HL-60 (cell line): ENCODE measurements around the gene TNFRSF12A.
A peak's percentile ranks its signal among the peaks of the same experiment; 100 is the strongest.

Experiments used
- DNase-seq, 2 experiments: peaks; one replicate each; pipeline ENCODE4 v3.0.0-alpha.2; 2010 to 2020; ENCODE audit warnings: low read depth in 1 of 2, low spot score in 1 of 2
- H3K27ac ChIP-seq: fragments of 250-450 bp; sonication (Bioruptor Pico); replicated peaks from 2 replicates; pipeline ENCODE4 v1.5.1; 2020; ENCODE audit warnings: mild to moderate bottlenecking, moderate library complexity
- H3K27me3 ChIP-seq: fragments of 250-450 bp; sonication (Bioruptor Pico); 2 replicates; pipeline ENCODE4 v1.5.1; 2021; ENCODE audit warnings: mild to moderate bottlenecking, moderate library complexity; ENCODE audit not compliant: insufficient read depth, poor library complexity, severe bottlenecking
- H3K4me3 ChIP-seq: replicated peaks from 2 replicates; pipeline ENCODE4 v1.5.1; 2011; ENCODE audit warnings: mild to moderate bottlenecking, control low read depth, low read length; ENCODE audit not compliant: insufficient read depth
- CTCF ChIP-seq: IDR thresholded peaks from one replicate; pipeline ENCODE4 v1.5.1; 2011; ENCODE audit warnings: low read length, control low read depth, inconsistent platforms; ENCODE audit not compliant: insufficient read depth
- GABPA ChIP-seq: IDR thresholded peaks from 2 replicates; pipeline ENCODE4 v1.6.1; 2012; ENCODE audit warnings: low read depth
- POLR2AphosphoS5 ChIP-seq: IDR thresholded peaks from 2 replicates; pipeline ENCODE4 v1.6.1; 2012; ENCODE audit warnings: low read depth
- SPI1 ChIP-seq: IDR thresholded peaks from 2 replicates; pipeline ENCODE4 v1.6.1; 2012; ENCODE audit warnings: low read depth, mild to moderate bottlenecking, borderline replicate concordance
- TF ChIP-seq, protein P1 (sequence below): IDR thresholded peaks from 2 replicates; pipeline ENCODE4 v1.6.1; 2012; ENCODE audit warnings: low read depth; ENCODE audit not compliant: insufficient replicate concordance

Gene TNFRSF12A

DNA sequence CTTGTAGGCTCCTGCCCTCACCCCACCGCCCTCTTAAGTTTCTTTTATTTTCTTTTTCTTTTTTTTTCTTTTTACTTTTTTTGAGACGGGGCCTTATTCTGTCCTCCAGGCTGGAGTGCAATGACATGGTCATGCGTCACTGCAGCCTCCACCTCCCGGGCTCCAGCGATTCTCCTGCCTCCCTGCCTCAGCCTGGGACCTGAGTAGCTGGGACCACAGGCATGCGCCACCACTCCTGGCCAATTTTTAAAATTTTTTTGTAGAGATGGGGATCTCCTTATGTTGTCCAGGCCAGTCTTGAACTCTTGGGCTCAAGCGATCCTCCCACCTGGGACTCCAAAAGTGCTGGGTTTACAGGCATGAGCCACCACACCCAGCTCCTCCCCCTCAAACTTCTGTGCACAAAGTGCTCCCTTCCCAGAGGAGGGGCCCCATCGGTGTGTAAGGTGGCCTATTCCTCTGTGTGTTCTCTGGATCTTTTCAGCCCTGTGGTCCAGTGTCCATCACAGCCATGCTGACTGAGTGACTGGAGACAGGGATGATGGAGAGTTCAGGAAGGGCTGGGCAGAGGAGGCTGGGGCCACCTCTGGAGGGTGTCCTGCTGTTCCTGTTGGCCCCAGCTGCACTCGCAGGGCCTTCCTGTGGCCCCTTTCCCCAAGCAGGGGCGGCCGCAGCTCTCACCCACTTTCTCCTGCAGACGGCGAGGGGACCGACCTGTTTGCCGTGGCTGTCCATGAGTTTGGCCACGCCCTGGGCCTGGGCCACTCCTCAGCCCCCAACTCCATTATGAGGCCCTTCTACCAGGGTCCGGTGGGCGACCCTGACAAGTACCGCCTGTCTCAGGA lies 36.4 kb downstream of the TNFRSF12A start:
- Histone ChIP-seq H3K4me3 (no peak overlapping the region), H3K27ac (peak overlapping the region; percentile 81), H3K27me3 (no peaks in the 10 kb centered on the region)
- DNase-seq, result no peak
- no peak for TF ChIP-seq POLR2AphosphoS5
- TF ChIP-seq, protein P1, sequence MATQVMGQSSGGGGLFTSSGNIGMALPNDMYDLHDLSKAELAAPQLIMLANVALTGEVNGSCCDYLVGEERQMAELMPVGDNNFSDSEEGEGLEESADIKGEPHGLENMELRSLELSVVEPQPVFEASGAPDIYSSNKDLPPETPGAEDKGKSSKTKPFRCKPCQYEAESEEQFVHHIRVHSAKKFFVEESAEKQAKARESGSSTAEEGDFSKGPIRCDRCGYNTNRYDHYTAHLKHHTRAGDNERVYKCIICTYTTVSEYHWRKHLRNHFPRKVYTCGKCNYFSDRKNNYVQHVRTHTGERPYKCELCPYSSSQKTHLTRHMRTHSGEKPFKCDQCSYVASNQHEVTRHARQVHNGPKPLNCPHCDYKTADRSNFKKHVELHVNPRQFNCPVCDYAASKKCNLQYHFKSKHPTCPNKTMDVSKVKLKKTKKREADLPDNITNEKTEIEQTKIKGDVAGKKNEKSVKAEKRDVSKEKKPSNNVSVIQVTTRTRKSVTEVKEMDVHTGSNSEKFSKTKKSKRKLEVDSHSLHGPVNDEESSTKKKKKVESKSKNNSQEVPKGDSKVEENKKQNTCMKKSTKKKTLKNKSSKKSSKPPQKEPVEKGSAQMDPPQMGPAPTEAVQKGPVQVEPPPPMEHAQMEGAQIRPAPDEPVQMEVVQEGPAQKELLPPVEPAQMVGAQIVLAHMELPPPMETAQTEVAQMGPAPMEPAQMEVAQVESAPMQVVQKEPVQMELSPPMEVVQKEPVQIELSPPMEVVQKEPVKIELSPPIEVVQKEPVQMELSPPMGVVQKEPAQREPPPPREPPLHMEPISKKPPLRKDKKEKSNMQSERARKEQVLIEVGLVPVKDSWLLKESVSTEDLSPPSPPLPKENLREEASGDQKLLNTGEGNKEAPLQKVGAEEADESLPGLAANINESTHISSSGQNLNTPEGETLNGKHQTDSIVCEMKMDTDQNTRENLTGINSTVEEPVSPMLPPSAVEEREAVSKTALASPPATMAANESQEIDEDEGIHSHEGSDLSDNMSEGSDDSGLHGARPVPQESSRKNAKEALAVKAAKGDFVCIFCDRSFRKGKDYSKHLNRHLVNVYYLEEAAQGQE, result no peak
- TF ChIP-seq GABPA, result no peak
- TF ChIP-seq SPI1, result no peak
- no peak for TF ChIP-seq CTCF

DNA sequence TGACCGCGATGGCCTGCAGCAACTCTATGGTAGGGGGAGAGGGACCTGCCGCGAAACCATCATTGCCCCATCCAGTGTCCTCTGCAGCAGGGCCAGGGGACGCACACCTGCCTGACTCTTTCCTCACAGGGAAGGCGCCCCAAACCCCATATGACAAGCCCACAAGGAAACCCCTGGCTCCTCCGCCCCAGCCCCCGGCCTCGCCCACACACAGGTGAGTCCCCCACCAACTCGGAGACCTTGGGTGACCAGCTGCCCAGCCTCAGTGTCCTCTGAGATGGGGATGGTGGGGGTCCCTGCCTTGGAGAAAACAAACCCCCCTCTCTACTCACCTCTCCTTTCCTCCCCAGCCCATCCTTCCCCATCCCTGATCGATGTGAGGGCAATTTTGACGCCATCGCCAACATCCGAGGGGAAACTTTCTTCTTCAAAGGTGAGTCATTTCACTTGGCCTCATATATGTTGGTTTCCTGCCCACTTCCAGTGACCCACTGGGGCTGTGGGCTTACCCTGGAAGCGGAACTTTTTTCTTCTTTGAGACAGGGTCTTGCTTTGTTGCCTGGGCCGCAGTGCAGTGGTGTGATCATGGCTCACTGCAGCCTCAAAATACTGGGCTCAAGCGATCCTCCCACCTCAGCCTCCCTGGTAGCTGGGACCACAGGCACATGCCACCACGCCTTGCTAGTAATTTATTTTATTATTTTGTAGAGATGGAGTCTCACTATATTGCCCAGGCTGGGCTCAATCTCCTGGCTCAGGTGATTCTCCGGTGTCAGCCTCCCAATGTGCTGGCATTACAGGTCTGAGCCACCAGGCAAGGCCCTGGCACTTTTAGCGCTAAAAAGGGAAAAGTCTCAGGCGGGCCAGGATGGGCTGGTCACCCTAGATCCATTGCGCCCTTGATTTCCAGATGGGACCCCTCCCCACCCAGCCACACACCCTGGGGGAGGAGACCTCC lies 37.3 kb downstream of the TNFRSF12A start:
- Histone ChIP-seq H3K27ac (no peak overlapping the region), H3K4me3 (peak overlapping the region; percentile 79; the same call in 1 of the 2 replicates), H3K27me3 (no peaks in the 10 kb centered on the region)
- no peak for TF ChIP-seq SPI1
- no peak for TF ChIP-seq POLR2AphosphoS5
- TF ChIP-seq, protein P1, result no peak
- no peak for TF ChIP-seq CTCF
- no peak for TF ChIP-seq GABPA
- no peak for DNase-seq

GRCh38 chr16:3058139-3059030 lies 38.2 kb downstream of the TNFRSF12A start:
- H3K4me3 ChIP-seq, result peak overlapping the region; percentile 79
- no peaks in the 10 kb centered on the region for H3K27me3 ChIP-seq
- H3K27ac ChIP-seq, result peak overlapping the region; percentile 95
- TF ChIP-seq SPI1, result no peak
- no peak for TF ChIP-seq GABPA
- no peak for TF ChIP-seq CTCF
- TF ChIP-seq, protein P1, result no peak
- no peak for TF ChIP-seq POLR2AphosphoS5
- peak in 1 of 2 experiments; percentile 52 for DNase-seq
